ENCODE measurements around the gene MAP3K4. TPM values are rescaled to one million over a fixed set of nuclear protein-coding genes. Genes with fewer than 3 reads are reported as not detected.

The MAP3K4 gene
- total and polyA plus RNA-seq, 10 donors: 11.4 to 65.5 (median 37.0) TPM

- TF ChIP-seq POLR2A (IDR thresholded peaks at IDR 0.05) (no peak), POLR2AphosphoS5 (IDR thresholded peaks at IDR 0.05) (no peak), CTCF (IDR thresholded peaks at IDR 0.05 in 8 of 11, conservative IDR thresholded peaks at IDR 0.05 in 3 of 11) (no peak)
- 88 to 98% (median 95%) methylated on average over 8 of the region's 8 CpGs for WGBS, 5 donors
- Histone ChIP-seq H3K4me1 (peaks cover 0 to 4% (median 0%) of the 10 kb centered on the region in 6 donors), H3K9me3 (no peaks in the 10 kb centered on the region), H3K27ac (no peak overlapping the region), H3K4me3 (no peak overlapping the region), H3K36me3 (peaks cover 0 to 36% (median 2%) of the 10 kb centered on the region in 6 donors), H3K27me3 (replicated peaks in 1 of 7) (no peaks in the 10 kb centered on the region)
- DNase-seq: no peak
- intact Hi-C loops (cut with DNase I; ENCODE audit: low total_unique reads): loop anchor here (10.0 kb wide), 1 partner anchor 224 kb away; no protein-coding TSS in a partner anchor
These were observed 159.0 kb downstream of the MAP3K4 start for GRCh38 chr6:161150566-161150965.

- H3K27ac ChIP-seq: no peak overlapping the region
- 90 to 98% (median 96%) methylated on average over 16 to 18 of the region's 18 CpGs for WGBS, 5 donors
- H3K27me3 ChIP-seq (replicated peaks in 1 of 7): no peaks in the 10 kb centered on the region
- peaks cover 0 to under 1% (median 0%) of the 10 kb centered on the region in 8 donors for H3K9me3 ChIP-seq
- H3K4me1 ChIP-seq: peaks cover 0 to 4% (median 0%) of the 10 kb centered on the region in 6 donors
- peaks cover 0 to 33% (median 2%) of the 10 kb centered on the region in 6 donors for H3K36me3 ChIP-seq
- no peak for DNase-seq
- intact Hi-C loops (cut with DNase I; ENCODE audit: low total_unique reads): loop anchor here (10.0 kb wide), 1 partner anchor 224 kb away; no protein-coding TSS in a partner anchor
- no peak overlapping the region for H3K4me3 ChIP-seq
- TF ChIP-seq POLR2AphosphoS5 (IDR thresholded peaks at IDR 0.05): no peak
- no peak for TF ChIP-seq POLR2A (IDR thresholded peaks at IDR 0.05)
- TF ChIP-seq CTCF (IDR thresholded peaks at IDR 0.05 in 8 of 11, conservative IDR thresholded peaks at IDR 0.05 in 3 of 11): no peak
These were observed 159.6 kb downstream of the MAP3K4 start for GRCh38 chr6:161151059-161151645.

GRCh38 chr6:161151660-161152526, 160.3 kb downstream of the MAP3K4 start:
- Histone ChIP-seq H3K27ac (no peak overlapping the region), H3K27me3 (replicated peaks in 1 of 7) (no peaks in the 10 kb centered on the region), H3K9me3 (peaks cover 0 to 8% (median 2%) of the 10 kb centered on the region in 8 donors), H3K4me1 (peaks cover 0 to 4% (median 0%) of the 10 kb centered on the region in 6 donors), H3K36me3 (peaks cover 0 to 27% (median 2%) of the 10 kb centered on the region in 6 donors), H3K4me3 (no peak overlapping the region)
- intact Hi-C loops (cut with DNase I; ENCODE audit: low total_unique reads): loop anchor here (10.0 kb wide), 1 partner anchor 223 kb away; no protein-coding TSS in a partner anchor
- no peak for DNase-seq
- TF ChIP-seq POLR2AphosphoS5 (IDR thresholded peaks at IDR 0.05): no peak
- 90 to 93% (median 90%) methylated on average over 14 to 19 of the region's 19 CpGs for WGBS, 5 donors

GRCh38 chr6:161152527-161152862, 160.9 kb downstream of the MAP3K4 start:
- Histone ChIP-seq H3K9me3 (peaks cover 0 to 14% (median 6%) of the 10 kb centered on the region in 8 donors), H3K4me1 (peaks cover 0 to 4% (median 0%) of the 10 kb centered on the region in 6 donors), H3K36me3 (peaks cover 0 to 27% (median 2%) of the 10 kb centered on the region in 6 donors), H3K27me3 (replicated peaks in 1 of 7) (no peaks in the 10 kb centered on the region), H3K27ac (no peak overlapping the region), H3K4me3 (no peak overlapping the region)
- no peak for DNase-seq
- no peak for TF ChIP-seq POLR2AphosphoS5 (IDR thresholded peaks at IDR 0.05)
- no peak for TF ChIP-seq CTCF (IDR thresholded peaks at IDR 0.05 in 8 of 11, conservative IDR thresholded peaks at IDR 0.05 in 3 of 11)
- TF ChIP-seq POLR2A (IDR thresholded peaks at IDR 0.05): no peak
- intact Hi-C loops (cut with DNase I; ENCODE audit: low total_unique reads): loop anchor here (10.0 kb wide), 1 partner anchor 222 kb away; no protein-coding TSS in a partner anchor
- WGBS, 5 donors: 73 to 86% (median 83%) methylated on average over 9 of the region's 9 CpGs

Measured in spleen (tissue), 11 donors.